Esophagus muscularis mucosa (tissue), 4 donors: ENCODE measurements around the gene PIGL. TPM values are rescaled to one million over a fixed set of nuclear protein-coding genes. Genes with fewer than 3 reads are reported as not detected.

Experiments used
- DNase-seq: peaks from one replicate; pipeline ENCODE4 v3.0.0-alpha.2; 2017; ENCODE audit errors: extremely low spot score
- H3K27ac ChIP-seq, 4 donors: fragments of 200-600 bp; sonication (generic); replicated peaks in 1 of 4; 1 replicate in 3 of 4; 2 replicates in 1 of 4; pipeline ENCODE4 v1.5.1; 2016 to 2019; ENCODE audit warnings: mild to moderate bottlenecking in 1 of 4
- H3K27me3 ChIP-seq, 4 donors: fragments of 200-600 bp; sonication (generic); one replicate each; pipeline versions ENCODE4 v1.5.1 to v1.6.0; 2016 to 2019
- H3K36me3 ChIP-seq, 4 donors: fragments of 200-600 bp; sonication (generic); one replicate each; pipeline ENCODE4 v1.5.1; 2016 to 2019
- H3K4me1 ChIP-seq, 4 donors: fragments of 200-600 bp; sonication (generic); one replicate each; pipeline ENCODE4 v1.5.1; 2016 to 2019
- H3K4me3 ChIP-seq, 4 donors: fragments of 200-600 bp; sonication (generic); 1 replicate in 2 of 4; 2 replicates in 2 of 4; pipeline ENCODE4 v1.5.1; 2016 to 2019; ENCODE audit warnings: mild to moderate bottlenecking in 4 of 4, moderate library complexity in 1 of 4
- H3K9me3 ChIP-seq, 4 donors: fragments of 200-600 bp; sonication (generic); 1 replicate in 3 of 4; 2 replicates in 1 of 4; pipeline ENCODE4 v1.5.1; 2016 to 2019
- EP300 ChIP-seq: sonication (generic); formaldehyde crosslinking; IDR thresholded peaks from one replicate; pipeline ENCODE4 v1.6.1; 2017; ENCODE audit warnings: antibody characterized with exemption
- POLR2A ChIP-seq: fragments of 450-650 bp; IDR thresholded peaks from one replicate; pipeline ENCODE4 v1.6.1; 2017; ENCODE audit warnings: antibody characterized with exemption, moderate library complexity, mild to moderate bottlenecking, low read depth
- POLR2AphosphoS5 ChIP-seq, 2 donors: sonication (generic); formaldehyde crosslinking; IDR thresholded peaks; one replicate each; pipeline ENCODE4 v1.6.1; 2017; ENCODE audit warnings: antibody characterized with exemption in 2 of 2
- WGBS: methylation state at CpG from one replicate; pipeline ENCODE4 v1.1.5; 2018; 5-methylcytosine and 5-hydroxymethylcytosine counted together
- intact Hi-C: fragments of 100-400 bp; cut with DNase I; formaldehyde crosslinking; loops from one replicate; pipeline ENCODE4 v1.15.1; 2023
- total RNA-seq, 4 donors: library from RNA; depleted of rRNA; stranded (reverse); fragments of >200 nt; gene quantifications; one replicate each; pipeline versions ENCODE4 v1.1.0 to v1.2.1, GENCODE V29; 2016
- TF ChIP-seq, protein P1 (sequence below), 3 experiments: fragments of 200-600 bp in 2 of 3; fragments of 450-650 bp in 1 of 3; sonication (generic) in 2 of 3; IDR thresholded peaks; one replicate each; pipeline ENCODE4 v1.5.1; 2017 to 2019; ENCODE audit warnings: antibody characterized with exemption in 3 of 3, mild to moderate bottlenecking in 2 of 3, moderate library complexity in 1 of 3

PIGL gene
- total RNA-seq, 4 donors from 2014 or later: 10.0 to 21.7 (median 16.5) TPM

GRCh38 chr17:16241906-16242399, 24.9 kb downstream of the PIGL start:
- intact Hi-C loops: no loop called here
- H3K4me1 ChIP-seq: no peaks in the 10 kb centered on the region
- H3K36me3 ChIP-seq: peaks cover 0 to 11% (median 1%) of the 10 kb centered on the region in 4 donors
- H3K27ac ChIP-seq: no peak overlapping the region
- H3K9me3 ChIP-seq: no peaks in the 10 kb centered on the region
- TF ChIP-seq EP300: no peak
- TF ChIP-seq, protein P1, sequence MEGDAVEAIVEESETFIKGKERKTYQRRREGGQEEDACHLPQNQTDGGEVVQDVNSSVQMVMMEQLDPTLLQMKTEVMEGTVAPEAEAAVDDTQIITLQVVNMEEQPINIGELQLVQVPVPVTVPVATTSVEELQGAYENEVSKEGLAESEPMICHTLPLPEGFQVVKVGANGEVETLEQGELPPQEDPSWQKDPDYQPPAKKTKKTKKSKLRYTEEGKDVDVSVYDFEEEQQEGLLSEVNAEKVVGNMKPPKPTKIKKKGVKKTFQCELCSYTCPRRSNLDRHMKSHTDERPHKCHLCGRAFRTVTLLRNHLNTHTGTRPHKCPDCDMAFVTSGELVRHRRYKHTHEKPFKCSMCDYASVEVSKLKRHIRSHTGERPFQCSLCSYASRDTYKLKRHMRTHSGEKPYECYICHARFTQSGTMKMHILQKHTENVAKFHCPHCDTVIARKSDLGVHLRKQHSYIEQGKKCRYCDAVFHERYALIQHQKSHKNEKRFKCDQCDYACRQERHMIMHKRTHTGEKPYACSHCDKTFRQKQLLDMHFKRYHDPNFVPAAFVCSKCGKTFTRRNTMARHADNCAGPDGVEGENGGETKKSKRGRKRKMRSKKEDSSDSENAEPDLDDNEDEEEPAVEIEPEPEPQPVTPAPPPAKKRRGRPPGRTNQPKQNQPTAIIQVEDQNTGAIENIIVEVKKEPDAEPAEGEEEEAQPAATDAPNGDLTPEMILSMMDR (IDR thresholded peaks at IDR 0.05): no peak
- TF ChIP-seq POLR2AphosphoS5 (IDR thresholded peaks at IDR 0.05): no peak
- TF ChIP-seq POLR2A: no peak
- no peak for DNase-seq
- no peaks in the 10 kb centered on the region for H3K27me3 ChIP-seq
- no peak overlapping the region for H3K4me3 ChIP-seq

DNA sequence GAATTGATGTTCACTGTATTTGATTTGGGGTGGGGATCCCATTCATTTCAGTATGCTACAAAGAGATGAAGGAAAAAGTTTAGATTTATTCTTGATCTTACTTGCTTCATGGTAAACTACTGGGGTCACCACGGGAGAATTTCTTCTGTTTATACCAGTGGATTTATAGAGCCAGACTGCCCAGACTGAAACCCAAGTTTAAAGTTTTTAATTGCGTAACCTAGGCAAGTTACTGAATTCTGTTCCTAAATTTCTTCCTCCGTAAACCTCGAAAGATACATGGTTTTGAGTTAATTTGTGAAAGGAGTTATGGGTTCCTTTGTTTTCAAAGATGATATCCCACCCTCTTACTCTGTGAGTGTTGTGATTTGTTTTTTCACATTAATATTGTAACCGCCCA, 26.4 kb downstream of the PIGL start:
- Histone ChIP-seq H3K27ac (no peak overlapping the region), H3K36me3 (peaks cover 0 to 5% (median 0%) of the 10 kb centered on the region in 4 donors), H3K27me3 (no peaks in the 10 kb centered on the region), H3K4me1 (peaks cover 0 to 2% (median 0%) of the 10 kb centered on the region in 4 donors), H3K4me3 (no peak overlapping the region), H3K9me3 (no peaks in the 10 kb centered on the region)
- TF ChIP-seq EP300 (no peak), POLR2A (no peak), POLR2AphosphoS5 (IDR thresholded peaks at IDR 0.05) (no peak)
- TF ChIP-seq, protein P1 (IDR thresholded peaks at IDR 0.05): no peak
- WGBS: 89% methylated on average over 5 of the region's 5 CpGs
- no peak for DNase-seq
- intact Hi-C loops: no loop called here

- no peak for TF ChIP-seq POLR2AphosphoS5 (IDR thresholded peaks at IDR 0.05)
- no peak for TF ChIP-seq POLR2A
- TF ChIP-seq, protein P1 (IDR thresholded peaks at IDR 0.05): no peak
- no peak for TF ChIP-seq EP300
- peaks cover 0 to 7% (median 0%) of the 10 kb centered on the region in 4 donors for H3K4me1 ChIP-seq
- 77% methylated on average over 9 of the region's 9 CpGs for WGBS
- H3K27ac ChIP-seq: no peak overlapping the region
- H3K27me3 ChIP-seq: no peaks in the 10 kb centered on the region
- peaks cover 0 to 5% (median 0%) of the 10 kb centered on the region in 4 donors for H3K36me3 ChIP-seq
- no peak for DNase-seq
- intact Hi-C loops: no loop called here
- H3K4me3 ChIP-seq: no peak overlapping the region
- no peaks in the 10 kb centered on the region for H3K9me3 ChIP-seq
Measured at GRCh38 chr17:16243801-16244567, 27.0 kb downstream of the PIGL start.

- intact Hi-C loops: no loop called here
- DNase-seq: no peak
- 83% methylated on average over 7 of the region's 7 CpGs for WGBS
- Histone ChIP-seq H3K4me3 (no peak overlapping the region), H3K27ac (no peak overlapping the region), H3K4me1 (peaks cover 0 to 7% (median 0%) of the 10 kb centered on the region in 4 donors), H3K27me3 (no peaks in the 10 kb centered on the region), H3K9me3 (no peaks in the 10 kb centered on the region), H3K36me3 (no peaks in the 10 kb centered on the region)
- no peak for TF ChIP-seq POLR2A
- TF ChIP-seq, protein P1 (IDR thresholded peaks at IDR 0.05): no peak
- TF ChIP-seq POLR2AphosphoS5 (IDR thresholded peaks at IDR 0.05): no peak
- TF ChIP-seq EP300: no peak
Measured at GRCh38 chr17:16247586-16247984, 30.6 kb downstream of the PIGL start.
